ENCODE data around the gene FGD6.
"Not testable (repeated sequence)": the region's sequence is repeated elsewhere in the genome, so short reads cannot be mapped to it uniquely, and the experiment has no call there.

FGD6 gene

GRCh38 chr12:95102916-95103671 is 114.2 kb downstream of the FGD6 start:
- Mint-ChIP-seq H3K27me3 (ENCODE audit: low read depth) (peaks cover 7% of the 10 kb centered on the region), H3K4me1 (ENCODE audit: low read depth) (peaks cover 9% of the 10 kb centered on the region), H3K36me3 (ENCODE audit: low read depth) (no peaks in the 10 kb centered on the region), H3K27ac (peak overlapping the region; percentile 32), H3K4me3 (peak overlapping the region; percentile 3), H3K9me3 (no peaks in the 10 kb centered on the region)
- peak; percentile 62 for DNase-seq (ENCODE audit: low spot score)

GRCh38 chr12:95101957-95102356 is 115.3 kb downstream of the FGD6 start:
- H3K27ac Mint-ChIP-seq; DNase-seq (ENCODE audit: low spot score); H3K4me1 Mint-ChIP-seq (ENCODE audit: low read depth); H3K27me3 Mint-ChIP-seq (ENCODE audit: low read depth); H3K36me3 Mint-ChIP-seq (ENCODE audit: low read depth); H3K9me3 Mint-ChIP-seq; H3K4me3 Mint-ChIP-seq: not testable (repeated sequence)

GRCh38 chr12:95100264-95101190 is 116.7 kb downstream of the FGD6 start:
- Mint-ChIP-seq H3K9me3 (no peaks in the 10 kb centered on the region), H3K4me3 (no peak overlapping the region), H3K4me1 (ENCODE audit: low read depth) (peaks cover 9% of the 10 kb centered on the region), H3K27me3 (ENCODE audit: low read depth) (peaks cover 15% of the 10 kb centered on the region), H3K36me3 (ENCODE audit: low read depth) (no peaks in the 10 kb centered on the region), H3K27ac (no peak overlapping the region)
- no peak for DNase-seq (ENCODE audit: low spot score)

- no peak overlapping the region for H3K4me3 Mint-ChIP-seq
- H3K4me1 Mint-ChIP-seq (ENCODE audit: low read depth), result peaks cover 9% of the 10 kb centered on the region
- no peaks in the 10 kb centered on the region for H3K36me3 Mint-ChIP-seq (ENCODE audit: low read depth)
These were observed 117.9 kb downstream of the FGD6 start for GRCh38 chr12:95099270-95099790.

GRCh38 chr12:95096852-95097251 is 120.4 kb downstream of the FGD6 start:
- H3K4me1 Mint-ChIP-seq (ENCODE audit: low read depth), result no peaks in the 10 kb centered on the region
- no peak overlapping the region for H3K27ac Mint-ChIP-seq
- no peak for DNase-seq (ENCODE audit: low spot score)
- no peaks in the 10 kb centered on the region for H3K9me3 Mint-ChIP-seq
- peaks cover 17% of the 10 kb centered on the region for H3K27me3 Mint-ChIP-seq (ENCODE audit: low read depth)
- no peak overlapping the region for H3K4me3 Mint-ChIP-seq
- no peaks in the 10 kb centered on the region for H3K36me3 Mint-ChIP-seq (ENCODE audit: low read depth)

More at GRCh38 chr12:95099270-95099790, 117.9 kb downstream of the FGD6 start:
- Mint-ChIP-seq H3K27ac (no peak overlapping the region), H3K9me3 (no peaks in the 10 kb centered on the region), H3K27me3 (ENCODE audit: low read depth) (peaks cover 17% of the 10 kb centered on the region)
- no peak for DNase-seq (ENCODE audit: low spot score)

- peaks cover 17% of the 10 kb centered on the region for H3K27me3 Mint-ChIP-seq (ENCODE audit: low read depth)
- no peak overlapping the region for H3K27ac Mint-ChIP-seq
- no peak for DNase-seq (ENCODE audit: low spot score)
- no peaks in the 10 kb centered on the region for H3K9me3 Mint-ChIP-seq
- H3K4me3 Mint-ChIP-seq, result no peak overlapping the region
- no peaks in the 10 kb centered on the region for H3K4me1 Mint-ChIP-seq (ENCODE audit: low read depth)
- no peaks in the 10 kb centered on the region for H3K36me3 Mint-ChIP-seq (ENCODE audit: low read depth)
These were observed 120.9 kb downstream of the FGD6 start for GRCh38 chr12:95096378-95096777.

GRCh38 chr12:95095866-95096265 is 121.4 kb downstream of the FGD6 start:
- H3K9me3 Mint-ChIP-seq; DNase-seq (ENCODE audit: low spot score); H3K36me3 Mint-ChIP-seq (ENCODE audit: low read depth); H3K27ac Mint-ChIP-seq; H3K4me1 Mint-ChIP-seq (ENCODE audit: low read depth); H3K4me3 Mint-ChIP-seq: not testable (repeated sequence)
- H3K27me3 Mint-ChIP-seq (ENCODE audit: low read depth), result peaks cover 17% of the 10 kb centered on the region

- Mint-ChIP-seq H3K9me3 (no peaks in the 10 kb centered on the region), H3K27ac (no peak overlapping the region), H3K27me3 (ENCODE audit: low read depth) (peaks cover 9% of the 10 kb centered on the region), H3K4me3 (no peak overlapping the region), H3K4me1 (ENCODE audit: low read depth) (peaks cover 7% of the 10 kb centered on the region), H3K36me3 (ENCODE audit: low read depth) (no peaks in the 10 kb centered on the region)
- DNase-seq (ENCODE audit: low spot score), result no peak
These were observed 127.8 kb downstream of the FGD6 start for GRCh38 chr12:95089462-95089861.

GRCh38 chr12:95088379-95088778 is 128.9 kb downstream of the FGD6 start:
- DNase-seq (ENCODE audit: low spot score), result no peak
- no peak overlapping the region for H3K4me3 Mint-ChIP-seq
- H3K4me1 Mint-ChIP-seq (ENCODE audit: low read depth), result peaks cover 7% of the 10 kb centered on the region
- H3K9me3 Mint-ChIP-seq, result no peaks in the 10 kb centered on the region
- no peak overlapping the region for H3K27ac Mint-ChIP-seq
- H3K36me3 Mint-ChIP-seq (ENCODE audit: low read depth), result no peaks in the 10 kb centered on the region
- H3K27me3 Mint-ChIP-seq (ENCODE audit: low read depth), result peaks cover 17% of the 10 kb centered on the region

- H3K27me3 Mint-ChIP-seq (ENCODE audit: low read depth), result peaks cover 20% of the 10 kb centered on the region
- no peak overlapping the region for H3K27ac Mint-ChIP-seq
- H3K36me3 Mint-ChIP-seq (ENCODE audit: low read depth), result no peaks in the 10 kb centered on the region
- no peak overlapping the region for H3K4me3 Mint-ChIP-seq
- DNase-seq (ENCODE audit: low spot score), result no peak
- H3K4me1 Mint-ChIP-seq (ENCODE audit: low read depth), result peaks cover 7% of the 10 kb centered on the region
- no peaks in the 10 kb centered on the region for H3K9me3 Mint-ChIP-seq
These were observed 131.7 kb downstream of the FGD6 start for GRCh38 chr12:95085612-95086011.

GRCh38 chr12:95083938-95084337 is 133.3 kb downstream of the FGD6 start:
- Mint-ChIP-seq H3K4me1 (ENCODE audit: low read depth) (peaks cover 7% of the 10 kb centered on the region), H3K27me3 (ENCODE audit: low read depth) (peaks cover 15% of the 10 kb centered on the region), H3K27ac (no peak overlapping the region), H3K4me3 (no peak overlapping the region), H3K36me3 (ENCODE audit: low read depth) (no peaks in the 10 kb centered on the region), H3K9me3 (no peaks in the 10 kb centered on the region)
- no peak for DNase-seq (ENCODE audit: low spot score)

- no peak overlapping the region for H3K27ac Mint-ChIP-seq
- H3K4me1 Mint-ChIP-seq (ENCODE audit: low read depth), result peaks cover 7% of the 10 kb centered on the region
- no peak overlapping the region for H3K4me3 Mint-ChIP-seq
- DNase-seq (ENCODE audit: low spot score), result no peak
- peaks cover 15% of the 10 kb centered on the region for H3K27me3 Mint-ChIP-seq (ENCODE audit: low read depth)
- no peaks in the 10 kb centered on the region for H3K36me3 Mint-ChIP-seq (ENCODE audit: low read depth)
- H3K9me3 Mint-ChIP-seq, result no peaks in the 10 kb centered on the region
These were observed 133.8 kb downstream of the FGD6 start for GRCh38 chr12:95083471-95083870.

- peaks cover 6% of the 10 kb centered on the region for H3K27me3 Mint-ChIP-seq (ENCODE audit: low read depth)
- H3K4me1 Mint-ChIP-seq (ENCODE audit: low read depth), result peaks cover 3% of the 10 kb centered on the region
- no peaks in the 10 kb centered on the region for H3K9me3 Mint-ChIP-seq
- no peak overlapping the region for H3K27ac Mint-ChIP-seq
- peaks cover 2% of the 10 kb centered on the region for H3K36me3 Mint-ChIP-seq (ENCODE audit: low read depth)
- H3K4me3 Mint-ChIP-seq, result no peak overlapping the region
- DNase-seq (ENCODE audit: low spot score), result no peak
These were observed 139.9 kb downstream of the FGD6 start for GRCh38 chr12:95077341-95077740.

- no peak overlapping the region for H3K27ac Mint-ChIP-seq
These were observed 142.5 kb downstream of the FGD6 start for GRCh38 chr12:95074766-95075165.

More at GRCh38 chr12:95074766-95075165, 142.5 kb downstream of the FGD6 start:
- Mint-ChIP-seq H3K9me3 (no peaks in the 10 kb centered on the region), H3K27me3 (ENCODE audit: low read depth) (peaks cover 3% of the 10 kb centered on the region), H3K4me1 (ENCODE audit: low read depth) (peaks cover 5% of the 10 kb centered on the region), H3K36me3 (ENCODE audit: low read depth) (peaks cover 6% of the 10 kb centered on the region), H3K4me3 (no peak overlapping the region)
- DNase-seq (ENCODE audit: low spot score), result no peak

Measured in T-helper 2 cell treated with Interferon-gamma antibody and Interleukin-4, amounts not matched to agents 5 μg/mL and 100 μg/mL, for 36 hours (primary cell).